CD8-positive, alpha-beta memory T cell (primary cell): Measurements from ENCODE around the gene ENOX1. TPM values are rescaled to one million over a fixed set of nuclear protein-coding genes. Genes with fewer than 3 reads are reported as not detected.
"Not testable (repeated sequence)": the region's sequence is repeated elsewhere in the genome, so short reads cannot be mapped to it uniquely, and the experiment has no call there.

Experiments
- CTCF ChIA-PET: fragments of 350-600 bp; sonication (Branson Sonifier 250); formaldehyde crosslinking; loops from one replicate; lab custom pipeline; 2021; ENCODE audit warnings: antibody characterized with exemption; lab: Charles Lee
- POLR2A ChIA-PET: fragments of 350-600 bp; sonication (Branson Sonifier 250); formaldehyde crosslinking; loops from one replicate; lab custom pipeline; 2021; ENCODE audit warnings: antibody characterized with exemption; lab: Charles Lee
- DNase-seq, 5 donors: peaks; one replicate each; pipeline versions ENCODE4 v3.0.0 to v3.0.0-alpha.2; 2020 to 2022; ENCODE audit warnings: mixed read lengths in 1 of 5
- H3K27ac ChIP-seq: one replicate; pipeline ENCODE4 v1.7.0; 2013; ENCODE audit warnings: low read depth, mild to moderate bottlenecking, low read length, moderate library complexity
- H3K27me3 ChIP-seq: 2 replicates; pipeline ENCODE4 v1.7.0; 2013; ENCODE audit warnings: low read length, mild to moderate bottlenecking; ENCODE audit not compliant: insufficient read depth, poor library complexity, severe bottlenecking
- H3K36me3 ChIP-seq: 2 replicates; pipeline ENCODE4 v1.7.0; 2013; ENCODE audit warnings: mild to moderate bottlenecking, low read length, moderate library complexity; ENCODE audit not compliant: insufficient read depth
- H3K4me1 ChIP-seq: 2 replicates; pipeline ENCODE4 v1.7.0; 2013; ENCODE audit warnings: mild to moderate bottlenecking, low read length, moderate library complexity; ENCODE audit not compliant: insufficient read depth
- H3K4me3 ChIP-seq: 2 replicates; pipeline ENCODE4 v1.7.0; 2013; ENCODE audit warnings: mild to moderate bottlenecking, low read length
- H3K9me3 ChIP-seq: 2 replicates; pipeline ENCODE4 v1.7.0; 2013; ENCODE audit warnings: mild to moderate bottlenecking, low read length
- H3K27ac Mint-ChIP-seq, 8 donors: one replicate each; pipeline ENCODE4 v1.8.0; 2020 to 2021; ENCODE audit warnings: mixed read lengths in 8 of 8, mild to moderate bottlenecking in 6 of 8, inconsistent platforms in 3 of 8, moderate library complexity in 3 of 8
- H3K27me3 Mint-ChIP-seq, 2 donors: one replicate each; pipeline ENCODE4 v1.8.0; 2020 to 2021; ENCODE audit warnings: mixed read lengths in 2 of 2, mild to moderate bottlenecking in 1 of 2, moderate library complexity in 1 of 2
- H3K36me3 Mint-ChIP-seq, 3 donors: one replicate each; pipeline ENCODE4 v1.8.0; 2020 to 2021; ENCODE audit warnings: mixed read lengths in 3 of 3, inconsistent platforms in 1 of 3, mild to moderate bottlenecking in 1 of 3
- H3K4me1 Mint-ChIP-seq, 3 donors: one replicate each; pipeline ENCODE4 v1.8.0; 2020 to 2021; ENCODE audit warnings: mixed read lengths in 3 of 3, inconsistent platforms in 1 of 3, mild to moderate bottlenecking in 1 of 3
- H3K4me3 Mint-ChIP-seq, 7 donors: one replicate each; pipeline ENCODE4 v1.8.0; 2020 to 2021; ENCODE audit warnings: mixed read lengths in 7 of 7, mild to moderate bottlenecking in 6 of 7, moderate library complexity in 4 of 7, inconsistent platforms in 2 of 7
- H3K9me3 Mint-ChIP-seq, 5 donors: one replicate each; pipeline ENCODE4 v1.8.0; 2020 to 2022; ENCODE audit warnings: mixed read lengths in 5 of 5, mild to moderate bottlenecking in 3 of 5, moderate library complexity in 2 of 5, inconsistent platforms in 1 of 5
- polyA plus RNA-seq: library from polyadenylated mRNA; unstranded; fragments of 300-500 nt; fragmentation: Illumina TruSeq; gene quantifications from one replicate; pipeline ENCODE4 v1.2.3, GENCODE V29; 2021
- total RNA-seq, 2 experiments: library from RNA; stranded (reverse); gene quantifications; one replicate each; pipeline ENCODE4 v1.2.3, GENCODE V29; 2021

The ENOX1 gene
- total and polyA plus RNA-seq, 3 experiments from 2014 or later, result 0.18 to 0.29 TPM; not detected in 1

DNA sequence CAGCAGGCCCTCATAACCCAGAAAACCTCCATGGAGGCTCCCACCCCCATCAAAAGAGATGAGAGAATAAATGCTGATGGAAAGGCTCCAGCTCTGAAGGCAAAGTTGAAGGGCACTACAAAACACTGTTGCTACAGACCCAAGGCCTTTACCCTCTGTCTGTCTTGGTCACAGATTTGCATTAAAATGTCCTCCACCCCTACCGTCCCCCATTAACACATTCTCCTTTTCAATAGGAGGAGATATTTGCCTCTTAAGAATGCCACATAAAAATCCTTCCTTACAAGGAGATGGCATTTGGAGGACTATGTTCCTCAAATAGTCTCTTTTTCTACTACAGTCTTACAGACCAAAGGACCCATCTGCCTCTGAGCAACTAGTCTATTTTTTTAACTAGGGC is 361.5 kb downstream of the ENOX1 start:
- Mint-ChIP-seq H3K27me3 (peaks cover 2 to 5% of the 10 kb centered on the region in 2 donors), H3K4me1 (no peaks in the 10 kb centered on the region), H3K4me3 (no peak overlapping the region), H3K36me3 (no peaks in the 10 kb centered on the region), H3K27ac (no peak overlapping the region), H3K9me3 (no peaks in the 10 kb centered on the region)
- no peaks in the 10 kb centered on the region for H3K27me3 ChIP-seq
- DNase-seq, result no peak
- no peak overlapping the region for H3K27ac ChIP-seq
- H3K36me3 ChIP-seq, result no peaks in the 10 kb centered on the region
- H3K9me3 ChIP-seq, result no peaks in the 10 kb centered on the region
- no peaks in the 10 kb centered on the region for H3K4me1 ChIP-seq
- no peak overlapping the region for H3K4me3 ChIP-seq
- ChIA-PET POLR2A (no interaction called here), CTCF (no interaction called here)

DNA sequence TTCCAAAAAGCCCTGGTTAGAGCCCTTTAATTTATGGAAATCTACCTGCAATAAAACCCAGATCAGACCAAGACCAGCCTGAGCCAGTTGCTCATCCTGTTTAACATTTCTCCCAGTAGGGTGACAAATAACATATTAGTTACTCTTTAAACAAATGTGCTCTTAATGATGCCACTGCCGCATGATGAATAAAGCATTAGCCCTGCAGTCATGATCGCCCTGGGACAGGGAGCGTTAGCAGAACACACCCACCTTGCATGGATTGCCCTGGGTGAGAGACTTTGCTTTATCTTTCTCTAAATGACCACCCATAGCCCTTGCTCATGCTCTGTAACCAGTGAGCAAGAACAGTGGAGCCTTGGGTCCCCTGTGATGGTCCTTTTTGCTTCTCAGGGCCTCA is 362.4 kb downstream of the ENOX1 start:
- Mint-ChIP-seq H3K36me3 (no peaks in the 10 kb centered on the region), H3K4me1 (no peaks in the 10 kb centered on the region), H3K4me3 (no peak overlapping the region), H3K9me3 (no peaks in the 10 kb centered on the region), H3K27me3 (peaks cover 2 to 8% of the 10 kb centered on the region in 2 donors), H3K27ac (no peak overlapping the region)
- no peaks in the 10 kb centered on the region for H3K36me3 ChIP-seq
- H3K27ac ChIP-seq, result no peak overlapping the region
- H3K4me1 ChIP-seq, result no peaks in the 10 kb centered on the region
- H3K9me3 ChIP-seq, result no peaks in the 10 kb centered on the region
- H3K4me3 ChIP-seq, result no peak overlapping the region
- no peaks in the 10 kb centered on the region for H3K27me3 ChIP-seq
- no peak for DNase-seq
- ChIA-PET CTCF (no interaction called here), POLR2A (no interaction called here)

DNA sequence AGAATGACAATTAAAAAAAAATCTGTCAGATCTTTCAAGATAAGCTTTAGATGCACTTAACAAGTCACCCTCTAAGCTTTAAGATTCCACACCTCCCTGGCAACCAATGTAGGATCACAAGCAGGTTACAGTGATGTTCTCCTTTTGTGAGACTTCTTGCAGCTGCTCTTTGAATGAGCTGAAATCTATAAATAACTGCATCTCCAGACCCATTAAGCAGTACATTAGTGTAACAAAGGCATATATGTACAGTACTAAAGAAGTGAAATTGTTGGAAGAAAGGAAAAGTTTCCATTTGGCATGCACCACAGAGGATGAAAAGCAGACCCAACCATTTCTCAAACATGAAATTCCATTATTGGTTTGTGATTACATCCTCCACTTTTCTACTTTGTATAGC is 364.7 kb downstream of the ENOX1 start:
- no peaks in the 10 kb centered on the region for H3K9me3 Mint-ChIP-seq
- ChIA-PET POLR2A (no interaction called here), CTCF (no interaction called here)
- no peaks in the 10 kb centered on the region for H3K27me3 ChIP-seq
- H3K27ac Mint-ChIP-seq, result no peak overlapping the region
- H3K4me1 Mint-ChIP-seq, result no peaks in the 10 kb centered on the region
- H3K36me3 Mint-ChIP-seq, result no peaks in the 10 kb centered on the region
- H3K4me3 Mint-ChIP-seq, result no peak overlapping the region
- H3K4me1 ChIP-seq, result no peaks in the 10 kb centered on the region
- no peak overlapping the region for H3K27ac ChIP-seq
- H3K9me3 ChIP-seq, result no peaks in the 10 kb centered on the region
- no peak overlapping the region for H3K4me3 ChIP-seq
- peaks cover 2 to 8% of the 10 kb centered on the region in 2 donors for H3K27me3 Mint-ChIP-seq
- no peak for DNase-seq
- no peaks in the 10 kb centered on the region for H3K36me3 ChIP-seq

DNA sequence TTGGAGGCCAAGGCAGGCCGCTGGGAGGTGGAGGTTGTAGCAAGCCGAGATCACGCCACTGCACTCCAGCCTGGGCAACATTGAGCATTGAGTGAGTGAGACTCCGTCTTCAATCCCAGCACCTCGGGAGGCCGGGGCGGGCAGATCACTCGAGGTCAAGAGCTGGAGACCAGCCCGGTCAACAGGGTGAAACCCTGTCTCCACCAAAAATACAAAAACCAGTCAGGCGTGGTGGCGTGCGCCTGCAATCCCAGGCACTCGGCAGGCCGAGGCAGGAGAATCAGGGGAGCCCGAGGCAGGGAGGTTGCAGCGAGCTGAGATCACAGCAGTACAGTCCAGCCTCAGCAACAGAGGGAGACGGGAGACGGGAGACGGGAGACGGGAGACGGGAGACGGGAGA is 369.9 kb downstream of the ENOX1 start:
- H3K4me3 ChIP-seq, H3K27me3 ChIP-seq, H3K9me3 Mint-ChIP-seq, H3K9me3 ChIP-seq, H3K27ac Mint-ChIP-seq, H3K27ac ChIP-seq, H3K36me3 Mint-ChIP-seq, H3K4me1 Mint-ChIP-seq, H3K4me3 Mint-ChIP-seq, POLR2A ChIA-PET, H3K4me1 ChIP-seq, CTCF ChIA-PET, H3K36me3 ChIP-seq, DNase-seq, H3K27me3 Mint-ChIP-seq: not testable (repeated sequence)

DNA sequence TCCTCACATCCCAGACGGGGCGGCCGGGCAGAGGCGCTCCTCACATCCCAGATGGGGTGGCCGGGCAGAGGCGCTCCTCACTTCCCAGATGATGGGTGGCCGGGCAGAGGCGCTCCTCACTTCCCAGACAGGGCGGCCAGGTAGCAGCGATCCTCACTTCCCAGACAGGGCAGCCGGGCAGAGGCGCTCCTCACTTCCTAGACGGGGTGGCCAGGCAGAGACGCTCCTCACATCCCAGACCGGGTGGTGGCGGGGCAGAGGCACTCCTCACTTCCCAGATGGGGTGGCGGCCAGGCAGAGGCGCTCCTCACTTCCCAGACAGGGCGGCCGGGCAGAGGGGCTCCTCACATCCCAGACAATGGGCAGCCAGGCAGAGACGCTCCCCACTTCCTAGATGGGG is 370.4 kb downstream of the ENOX1 start:
- POLR2A ChIA-PET, H3K36me3 Mint-ChIP-seq, H3K9me3 Mint-ChIP-seq, H3K4me1 Mint-ChIP-seq, CTCF ChIA-PET, H3K27me3 ChIP-seq, H3K4me3 ChIP-seq, H3K27ac ChIP-seq, H3K36me3 ChIP-seq, DNase-seq, H3K27me3 Mint-ChIP-seq, H3K4me1 ChIP-seq, H3K27ac Mint-ChIP-seq, H3K4me3 Mint-ChIP-seq, H3K9me3 ChIP-seq: not testable (repeated sequence)

DNA sequence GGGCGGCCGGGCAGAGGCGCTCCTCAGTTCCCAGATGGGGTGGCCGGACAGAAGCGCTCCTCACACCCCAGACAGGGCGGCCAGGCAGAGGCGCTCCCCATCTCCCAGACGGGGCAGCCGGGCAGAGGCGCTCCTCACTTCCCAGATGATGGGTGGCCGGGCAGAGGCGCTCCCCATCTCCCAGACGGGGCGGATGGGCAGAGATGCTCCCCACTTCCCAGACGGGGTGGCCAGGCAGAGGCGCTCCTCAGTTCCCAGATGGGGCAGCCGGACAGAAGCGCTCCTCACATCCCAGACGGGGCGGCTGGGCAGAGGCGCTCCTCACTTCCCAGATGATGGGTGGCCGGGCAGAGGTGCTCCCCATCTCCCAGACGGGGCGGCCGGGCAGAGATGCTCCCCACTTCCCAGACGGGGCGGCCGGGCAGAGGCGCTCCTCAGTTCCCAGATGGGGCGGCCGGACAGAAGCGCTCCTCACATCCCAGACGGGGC is 370.8 kb downstream of the ENOX1 start:
- H3K4me3 ChIP-seq, POLR2A ChIA-PET, H3K4me1 ChIP-seq, DNase-seq, H3K4me1 Mint-ChIP-seq, H3K4me3 Mint-ChIP-seq, H3K27me3 ChIP-seq, H3K27ac ChIP-seq, H3K36me3 Mint-ChIP-seq, H3K36me3 ChIP-seq, H3K9me3 Mint-ChIP-seq, H3K9me3 ChIP-seq, H3K27me3 Mint-ChIP-seq, CTCF ChIA-PET, H3K27ac Mint-ChIP-seq: not testable (repeated sequence)

DNA sequence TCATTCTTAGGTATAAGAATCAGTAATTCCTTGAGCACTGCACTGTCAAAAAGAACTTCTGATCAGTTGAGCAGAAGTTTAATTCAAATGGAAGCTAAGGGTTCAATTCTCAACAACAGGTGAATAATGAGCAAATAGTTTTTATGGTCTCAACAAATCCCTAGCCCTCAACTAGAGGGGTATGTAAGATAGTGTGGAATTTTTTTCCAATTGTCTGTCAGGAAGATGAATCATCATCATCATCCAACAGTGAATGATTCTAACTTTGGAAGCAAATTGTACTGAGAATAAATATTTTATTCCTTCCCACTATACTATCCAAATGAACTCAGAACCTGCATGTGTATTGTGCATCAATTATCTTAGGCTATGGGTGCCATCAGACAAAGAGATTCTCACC is 372.7 kb downstream of the ENOX1 start:
- Mint-ChIP-seq H3K4me3 (no peak overlapping the region), H3K4me1 (no peaks in the 10 kb centered on the region), H3K9me3 (no peaks in the 10 kb centered on the region), H3K27me3 (peaks cover 3 to 8% of the 10 kb centered on the region in 2 donors), H3K36me3 (no peaks in the 10 kb centered on the region), H3K27ac (no peak overlapping the region)
- CTCF ChIA-PET, result no interaction called here
- Histone ChIP-seq H3K4me3 (no peak overlapping the region), H3K27me3 (no peaks in the 10 kb centered on the region), H3K9me3 (no peaks in the 10 kb centered on the region), H3K4me1 (no peaks in the 10 kb centered on the region), H3K27ac (no peak overlapping the region), H3K36me3 (no peaks in the 10 kb centered on the region)
- DNase-seq, result no peak
- POLR2A ChIA-PET, result no interaction called here

DNA sequence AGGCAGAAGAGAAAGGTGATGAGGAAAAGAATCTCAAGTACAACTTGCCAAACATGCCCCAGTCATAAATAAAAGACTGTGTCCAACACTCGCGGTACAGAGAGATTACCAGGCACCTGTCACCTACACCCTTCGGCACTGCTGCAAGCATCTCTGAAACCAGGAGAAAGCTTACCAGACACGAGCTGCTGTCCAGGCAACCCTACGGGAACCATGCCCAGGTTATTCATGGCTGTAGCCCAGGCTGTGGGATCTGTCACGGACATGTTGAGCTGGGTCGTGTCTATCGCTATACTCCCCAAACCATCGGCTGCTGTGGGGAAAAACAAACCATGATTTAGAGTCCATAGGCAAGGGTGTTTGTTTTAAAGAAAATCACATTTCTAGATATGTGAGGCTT is 375.0 kb downstream of the ENOX1 start:
- no peaks in the 10 kb centered on the region for H3K9me3 ChIP-seq
- no peak overlapping the region for H3K4me3 Mint-ChIP-seq
- no peaks in the 10 kb centered on the region for H3K4me1 Mint-ChIP-seq
- H3K36me3 Mint-ChIP-seq, result no peaks in the 10 kb centered on the region
- peaks cover 3 to 23% of the 10 kb centered on the region in 2 donors for H3K27me3 Mint-ChIP-seq
- no peaks in the 10 kb centered on the region for H3K4me1 ChIP-seq
- DNase-seq, result no peak
- no peaks in the 10 kb centered on the region for H3K27me3 ChIP-seq
- POLR2A ChIA-PET, result no interaction called here
- H3K27ac ChIP-seq, result no peak overlapping the region
- peaks cover 0 to 2% (median 0%) of the 10 kb centered on the region in 5 donors for H3K9me3 Mint-ChIP-seq
- H3K4me3 ChIP-seq, result no peak overlapping the region
- H3K27ac Mint-ChIP-seq, result no peak overlapping the region
- CTCF ChIA-PET, result no interaction called here
- H3K36me3 ChIP-seq, result no peaks in the 10 kb centered on the region

DNA sequence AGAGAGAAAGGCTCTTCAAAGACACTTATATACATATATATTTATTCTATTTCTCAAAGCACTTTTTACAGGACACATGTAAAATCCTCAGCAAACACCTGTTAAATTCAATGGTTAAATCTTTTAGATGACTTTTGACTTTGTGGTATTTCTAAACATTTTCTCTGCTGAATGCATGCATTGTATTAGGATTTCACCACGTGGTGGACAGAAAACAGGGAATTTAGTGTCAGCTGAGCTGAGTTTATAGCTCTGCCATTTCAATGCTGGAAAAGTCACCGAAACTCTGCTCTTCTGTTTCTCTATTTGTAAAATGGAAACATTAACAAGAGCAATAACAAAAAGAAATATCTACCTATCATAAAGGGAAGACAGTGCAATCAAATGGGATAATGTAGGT is 375.6 kb downstream of the ENOX1 start:
- DNase-seq, result no peak
- Histone ChIP-seq H3K4me1 (no peaks in the 10 kb centered on the region), H3K27ac (no peak overlapping the region), H3K36me3 (no peaks in the 10 kb centered on the region), H3K27me3 (no peaks in the 10 kb centered on the region), H3K9me3 (no peaks in the 10 kb centered on the region), H3K4me3 (no peak overlapping the region)
- CTCF ChIA-PET, result no interaction called here
- H3K36me3 Mint-ChIP-seq, result no peaks in the 10 kb centered on the region
- H3K27ac Mint-ChIP-seq, result no peak overlapping the region
- no peaks in the 10 kb centered on the region for H3K4me1 Mint-ChIP-seq
- H3K27me3 Mint-ChIP-seq, result peaks cover 3 to 24% of the 10 kb centered on the region in 2 donors
- H3K9me3 Mint-ChIP-seq, result peaks cover 0 to 2% (median 0%) of the 10 kb centered on the region in 5 donors
- H3K4me3 Mint-ChIP-seq, result no peak overlapping the region
- POLR2A ChIA-PET, result no interaction called here
